ENCODE measurements around the gene CHSY1.

GRCh38 chr15:101185770-101186169 is 66.1 kb downstream of the CHSY1 start:
- no peak for TF ChIP-seq CTCF (IDR thresholded peaks at IDR 0.05)
- no peak for TF ChIP-seq EZH2 (IDR thresholded peaks at IDR 0.05)

Data from neural progenitor cell (in vitro differentiated cells).